ENCODE results near the gene MAD1L1. TPM values are rescaled to one million over a fixed set of nuclear protein-coding genes. Genes with fewer than 3 reads are reported as not detected.
A peak's percentile ranks its signal among the peaks of the same experiment; 100 is the strongest.

The MAD1L1 gene
- total and polyA plus RNA-seq, 2 experiments from 2014 or later: 38.2 to 69.8 TPM

DNA sequence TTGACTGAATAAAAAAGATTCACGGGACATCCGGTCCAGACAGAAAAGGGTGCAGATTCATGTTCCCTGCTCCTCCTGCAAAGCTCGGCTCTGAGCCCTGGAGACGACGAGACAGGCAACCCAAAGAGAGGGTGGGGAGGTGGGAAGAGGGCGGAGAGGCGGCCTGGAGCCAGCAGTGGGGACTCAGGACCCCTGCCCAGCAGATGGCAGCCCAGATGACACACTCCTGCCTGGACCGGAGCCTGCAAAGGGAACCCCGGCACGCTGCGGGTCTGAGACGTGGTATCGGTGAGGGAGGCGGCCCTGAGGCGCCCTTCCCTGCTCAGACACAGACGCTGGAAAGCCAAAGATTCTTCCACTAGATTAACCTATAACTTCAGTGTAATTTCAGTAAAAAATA is 311.9 kb downstream of the MAD1L1 start:
- Histone ChIP-seq H3K4me2 (ENCODE audit: unreplicated experiment) (no peak overlapping the region), H3K9ac (peak overlapping the region; percentile 58), H3K4me3 (peak overlapping the region; percentile 50; the same call in 1 of the 2 replicates), H3K9me2 (ENCODE audit: insufficient read depth) (no peaks in the 10 kb centered on the region), H4K20me1 (ENCODE audit: insufficient read depth) (no peaks in the 10 kb centered on the region), H3K9me3 (ENCODE audit: low read depth) (no peaks in the 10 kb centered on the region), H3K79me2 (ENCODE audit: insufficient read depth) (peaks cover 9% of the 10 kb centered on the region; the same call in 1 of the 2 replicates), H3K36me3 (ENCODE audit: low read depth) (no peaks in the 10 kb centered on the region), H3K4me1 (ENCODE audit: insufficient read depth) (peaks cover 30% of the 10 kb centered on the region), H3K27ac (no peak overlapping the region), H3F3A (ENCODE audit: insufficient read depth) (peaks cover 13% of the 10 kb centered on the region), H2AFZ (no peak overlapping the region), H3K27me3 (replicated peaks; ENCODE audit: insufficient read depth) (no peaks in the 10 kb centered on the region)
- no peak for TF ChIP-seq EZH2 (IDR thresholded peaks at IDR 0.05; ENCODE audit: insufficient read depth, poor library complexity, severe bottlenecking)
- no peak for TF ChIP-seq EZH2phosphoT487 (IDR thresholded peaks at IDR 0.05; ENCODE audit: insufficient read depth, low read depth)
- in situ Hi-C loops (cut with MboI): no loop called here
- 59 to 69% methylated on average over 16 of the region's 16 CpGs for WGBS, 2 experiments (ENCODE audit: low coverage in 1 of 2, low lambda C conversion rate in 2 of 2, missing lambda C conversion rate in 2 of 2)
- DNase-seq: no peak

DNA sequence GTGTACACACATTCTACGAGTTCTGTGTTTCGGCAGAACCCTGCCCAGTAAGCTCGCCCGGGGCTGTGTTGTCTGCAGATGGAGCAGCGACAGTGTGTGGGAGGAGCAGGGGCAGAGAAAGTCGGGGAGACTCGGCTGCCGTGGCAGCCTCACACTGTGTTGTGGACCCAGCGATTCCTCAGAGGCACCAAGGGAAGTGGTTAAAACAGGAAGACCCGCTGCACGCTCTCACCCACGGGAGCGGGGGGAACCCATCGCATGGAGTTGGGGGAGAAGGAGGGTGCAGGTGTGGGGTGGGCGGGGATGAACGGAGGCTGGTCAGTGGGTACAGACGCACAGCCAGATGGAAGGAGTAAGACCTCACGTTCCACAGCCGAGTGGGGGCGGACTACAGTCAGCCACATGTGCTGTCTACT is 312.5 kb downstream of the MAD1L1 start:
- peak overlapping the region; percentile 58 for H3K9ac ChIP-seq
- TF ChIP-seq EZH2phosphoT487 (IDR thresholded peaks at IDR 0.05; ENCODE audit: insufficient read depth, low read depth) (no peak), EZH2 (IDR thresholded peaks at IDR 0.05; ENCODE audit: insufficient read depth, poor library complexity, severe bottlenecking) (no peak)
- H3K27me3 ChIP-seq (replicated peaks; ENCODE audit: insufficient read depth): no peaks in the 10 kb centered on the region
- peak overlapping the region; percentile 68 for H3K4me2 ChIP-seq (ENCODE audit: unreplicated experiment)
- WGBS, 2 experiments (ENCODE audit: low coverage in 1 of 2, low lambda C conversion rate in 2 of 2, missing lambda C conversion rate in 2 of 2): 45 to 56% methylated on average over 17 to 20 of the region's 20 CpGs
- H3K27ac ChIP-seq: no peak overlapping the region
- H3F3A ChIP-seq (ENCODE audit: insufficient read depth): peaks cover 13% of the 10 kb centered on the region
- peaks cover 30% of the 10 kb centered on the region for H3K4me1 ChIP-seq (ENCODE audit: insufficient read depth)
- no peaks in the 10 kb centered on the region for H3K9me2 ChIP-seq (ENCODE audit: insufficient read depth)
- peaks cover 3% of the 10 kb centered on the region; the same call in 1 of the 2 replicates for H3K79me2 ChIP-seq (ENCODE audit: insufficient read depth)
- in situ Hi-C loops (cut with MboI): no loop called here
- no peaks in the 10 kb centered on the region for H3K9me3 ChIP-seq (ENCODE audit: low read depth)
- no peaks in the 10 kb centered on the region for H3K36me3 ChIP-seq (ENCODE audit: low read depth)
- H2AFZ ChIP-seq: no peak overlapping the region
- DNase-seq: peak; percentile 77
- peak overlapping the region; percentile 50 for H3K4me3 ChIP-seq
- no peaks in the 10 kb centered on the region for H4K20me1 ChIP-seq (ENCODE audit: insufficient read depth)

DNA sequence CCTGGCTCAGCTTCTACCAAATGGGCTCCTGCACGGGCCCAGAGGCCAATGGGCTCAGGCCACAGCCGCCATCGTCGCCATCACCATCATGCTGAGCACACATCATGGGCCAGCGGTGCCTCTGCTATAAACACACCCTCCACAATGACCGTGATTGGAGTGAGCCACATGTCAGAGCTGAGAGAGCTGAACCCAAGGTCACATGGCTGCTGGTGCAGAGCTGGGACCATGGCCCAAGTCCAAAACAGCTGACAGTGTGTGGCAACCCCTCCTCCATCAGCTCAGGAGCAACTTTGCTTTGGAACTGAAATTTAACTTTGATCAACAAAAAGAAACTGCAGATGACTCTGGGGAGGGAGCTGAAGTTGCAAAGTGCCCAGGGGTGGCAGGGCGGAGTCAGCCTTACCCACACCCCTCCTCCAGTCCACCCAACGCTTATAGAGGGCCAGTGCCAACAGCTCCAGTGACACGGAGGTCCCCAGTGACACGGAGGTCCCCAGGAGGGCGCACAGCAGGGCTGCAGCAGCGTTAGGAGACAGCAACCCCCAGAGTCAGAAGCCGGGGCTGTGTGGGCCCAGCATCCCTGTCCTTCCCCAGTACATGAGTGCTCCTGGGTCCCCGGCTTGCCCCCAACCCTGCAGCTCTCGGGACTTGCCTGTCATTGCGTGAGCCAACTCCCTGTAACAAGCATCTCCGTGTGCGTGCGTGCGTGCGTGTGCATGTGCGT is 313.0 kb downstream of the MAD1L1 start:
- no peaks in the 10 kb centered on the region for H3K9me2 ChIP-seq (ENCODE audit: insufficient read depth)
- H3K4me3 ChIP-seq: peak overlapping the region; percentile 50
- no peaks in the 10 kb centered on the region for H3K27me3 ChIP-seq (replicated peaks; ENCODE audit: insufficient read depth)
- H3K9ac ChIP-seq: peak overlapping the region; percentile 58
- H3K9me3 ChIP-seq (ENCODE audit: low read depth): no peaks in the 10 kb centered on the region
- no peaks in the 10 kb centered on the region for H3K79me2 ChIP-seq (ENCODE audit: insufficient read depth)
- in situ Hi-C loops (cut with MboI): no loop called here
- peaks cover 13% of the 10 kb centered on the region for H3F3A ChIP-seq (ENCODE audit: insufficient read depth)
- H4K20me1 ChIP-seq (ENCODE audit: insufficient read depth): no peaks in the 10 kb centered on the region
- DNase-seq: peak; percentile 28
- no peak overlapping the region for H3K27ac ChIP-seq
- TF ChIP-seq EZH2 (IDR thresholded peaks at IDR 0.05; ENCODE audit: insufficient read depth, poor library complexity, severe bottlenecking) (no peak), EZH2phosphoT487 (IDR thresholded peaks at IDR 0.05; ENCODE audit: insufficient read depth, low read depth) (no peak)
- peaks cover 30% of the 10 kb centered on the region for H3K4me1 ChIP-seq (ENCODE audit: insufficient read depth)
- peak overlapping the region; percentile 68 for H3K4me2 ChIP-seq (ENCODE audit: unreplicated experiment)
- H2AFZ ChIP-seq: no peak overlapping the region
- no peaks in the 10 kb centered on the region for H3K36me3 ChIP-seq (ENCODE audit: low read depth)
- 66 to 73% methylated on average over 22 of the region's 22 CpGs for WGBS, 2 experiments (ENCODE audit: low coverage in 1 of 2, low lambda C conversion rate in 2 of 2, missing lambda C conversion rate in 2 of 2)

GRCh38 chr7:1918881-1919525 is 313.7 kb downstream of the MAD1L1 start:
- TF ChIP-seq EZH2phosphoT487 (IDR thresholded peaks at IDR 0.05; ENCODE audit: insufficient read depth, low read depth) (no peak), EZH2 (IDR thresholded peaks at IDR 0.05; ENCODE audit: insufficient read depth, poor library complexity, severe bottlenecking) (no peak)
- no peaks in the 10 kb centered on the region for H3K27me3 ChIP-seq (replicated peaks; ENCODE audit: insufficient read depth)
- H3K27ac ChIP-seq: no peak overlapping the region
- H4K20me1 ChIP-seq (ENCODE audit: insufficient read depth): no peaks in the 10 kb centered on the region
- H3K9me3 ChIP-seq (ENCODE audit: low read depth): no peaks in the 10 kb centered on the region
- no peaks in the 10 kb centered on the region for H3K79me2 ChIP-seq (ENCODE audit: insufficient read depth)
- in situ Hi-C loops (cut with MboI): no loop called here
- H3K9me2 ChIP-seq (ENCODE audit: insufficient read depth): no peaks in the 10 kb centered on the region
- no peak overlapping the region for H2AFZ ChIP-seq
- WGBS, 2 experiments (ENCODE audit: low coverage in 1 of 2, low lambda C conversion rate in 2 of 2, missing lambda C conversion rate in 2 of 2): 90 to 93% methylated on average over 25 of the region's 25 CpGs
- no peak for DNase-seq
- no peaks in the 10 kb centered on the region for H3K36me3 ChIP-seq (ENCODE audit: low read depth)
- H3F3A ChIP-seq (ENCODE audit: insufficient read depth): peaks cover 13% of the 10 kb centered on the region
- H3K4me3 ChIP-seq: no peak overlapping the region
- no peak overlapping the region for H3K9ac ChIP-seq
- no peak overlapping the region for H3K4me2 ChIP-seq (ENCODE audit: unreplicated experiment)
- peaks cover 30% of the 10 kb centered on the region for H3K4me1 ChIP-seq (ENCODE audit: insufficient read depth)
